ENCODE data around the gene PLXNA4.
A peak's percentile ranks its signal among the peaks of the same experiment; 100 is the strongest.
"Not testable (repeated sequence)": the region's sequence is repeated elsewhere in the genome, so short reads cannot be mapped to it uniquely, and the experiment has no call there.

PLXNA4 gene

GRCh38 chr7:132406039-132406438, 170.2 kb downstream of the PLXNA4 start:
- DNase-seq = no peak

DNA sequence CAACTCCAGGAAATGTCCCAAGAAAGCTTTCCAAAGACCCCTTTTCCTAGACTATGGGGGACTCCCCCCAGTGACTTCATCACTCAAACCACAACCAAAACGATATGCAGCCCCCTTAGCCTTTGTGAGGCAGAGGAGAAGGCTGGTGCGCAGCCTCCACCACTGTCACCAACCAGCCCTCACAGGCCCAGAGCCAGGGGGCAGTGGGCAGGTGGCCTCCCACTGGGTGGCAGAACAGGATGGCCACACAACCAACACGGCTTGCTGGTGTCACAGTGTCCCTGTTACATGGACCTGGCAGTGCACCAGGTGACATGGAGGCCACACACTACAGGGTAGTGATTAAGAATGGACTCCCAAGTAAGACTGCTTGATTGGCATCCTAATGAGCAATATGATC, 172.0 kb downstream of the PLXNA4 start:
- DNase-seq = no peak

DNA sequence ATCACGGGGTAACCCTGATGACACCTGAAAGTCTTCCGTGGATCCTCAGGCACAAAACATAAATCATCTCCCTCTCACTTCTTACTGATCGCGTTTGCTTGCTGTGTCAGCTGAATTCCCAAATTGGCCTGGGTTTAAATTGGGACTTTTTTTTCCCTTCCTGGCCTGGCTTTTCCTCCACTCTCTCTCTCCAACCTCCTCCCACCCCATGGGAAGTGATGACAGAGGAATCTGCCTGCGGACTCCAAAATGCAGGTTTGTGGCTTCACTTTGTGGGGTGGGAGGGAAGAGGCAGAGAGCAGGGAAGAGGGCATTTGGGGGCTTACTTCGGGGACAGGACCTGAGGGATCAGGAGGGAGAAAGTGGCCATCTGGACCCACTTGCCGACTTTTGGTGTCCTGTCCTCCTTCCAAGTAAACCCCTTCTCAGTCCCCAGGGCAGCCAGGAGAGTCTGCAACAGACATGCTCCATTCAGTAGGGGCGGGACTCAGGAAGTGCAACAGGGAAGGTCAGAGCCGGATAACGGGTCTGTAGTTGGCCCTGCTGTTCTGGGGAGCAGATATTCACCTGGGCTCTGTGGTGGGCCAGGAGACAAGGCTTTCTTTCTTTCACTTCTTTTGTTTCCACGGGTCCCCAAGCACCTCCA, 172.7 kb downstream of the PLXNA4 start:
- no peak for DNase-seq

DNA sequence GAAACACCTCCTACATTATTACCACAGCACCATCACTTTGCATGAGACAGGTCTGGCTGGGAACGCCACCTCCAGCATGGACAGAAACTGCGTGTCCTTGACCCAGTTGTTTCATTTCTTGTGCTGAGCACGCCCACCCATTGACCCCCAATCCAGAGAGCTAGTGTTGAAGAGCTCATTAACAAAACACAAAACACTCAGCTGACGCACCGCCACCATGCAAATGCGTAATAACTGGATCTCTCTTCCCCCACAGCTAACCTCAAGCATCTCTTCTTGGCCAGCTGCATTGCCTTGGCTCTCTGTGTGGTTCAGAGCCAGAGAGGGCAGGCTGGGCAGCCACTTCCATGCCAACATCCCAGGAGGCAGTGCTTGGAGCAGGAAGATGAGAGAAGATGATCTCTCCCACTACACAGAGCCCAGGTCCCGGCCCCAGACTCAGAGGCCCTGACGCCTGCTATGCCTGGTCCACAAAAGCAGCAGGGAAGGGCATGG, 173.5 kb downstream of the PLXNA4 start:
- DNase-seq = no peak

DNA sequence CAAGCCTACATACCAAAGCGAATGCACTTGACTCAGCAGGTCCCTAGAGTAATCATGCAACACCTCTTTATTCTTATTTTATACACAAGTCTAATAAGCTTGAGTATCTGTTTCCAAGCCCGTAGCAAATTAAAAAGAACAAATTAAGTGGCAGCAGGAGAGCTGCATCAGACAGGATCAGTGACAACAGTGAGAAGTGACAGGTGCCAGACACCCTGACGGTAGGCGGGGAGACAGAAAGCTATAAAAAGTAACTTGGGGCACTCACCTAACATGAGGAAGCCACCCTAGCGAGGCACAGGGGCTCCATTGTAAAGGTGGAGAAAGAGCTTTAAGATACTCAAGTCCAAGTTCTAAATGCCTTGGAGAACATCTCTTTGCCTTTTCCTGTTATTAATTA, 174.2 kb downstream of the PLXNA4 start:
- DNase-seq = no peak

GRCh38 chr7:132400561-132401142, 175.6 kb downstream of the PLXNA4 start:
- DNase-seq = no peak

DNA sequence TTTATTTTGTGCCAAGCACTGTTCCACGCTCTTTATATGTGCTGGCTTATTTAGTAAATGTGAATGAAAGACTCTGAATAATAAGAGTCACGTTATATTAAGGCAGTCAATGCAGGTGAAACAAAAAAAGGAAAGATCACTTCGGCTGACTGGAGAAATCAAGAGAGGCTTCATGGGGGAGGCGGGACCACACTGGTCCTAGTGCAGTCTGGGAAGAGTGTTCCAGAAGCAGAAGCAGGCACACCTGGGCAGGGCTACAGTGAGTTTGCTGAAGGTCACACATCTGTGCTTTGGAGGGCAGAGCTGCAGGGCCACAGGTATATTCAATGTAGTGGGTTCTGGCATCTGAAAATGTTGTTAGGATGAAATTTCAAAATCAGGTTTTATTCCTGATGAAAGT, 176.9 kb downstream of the PLXNA4 start:
- DNase-seq = no peak

GRCh38 chr7:132398253-132398925, 177.9 kb downstream of the PLXNA4 start:
- no peak for DNase-seq

DNA sequence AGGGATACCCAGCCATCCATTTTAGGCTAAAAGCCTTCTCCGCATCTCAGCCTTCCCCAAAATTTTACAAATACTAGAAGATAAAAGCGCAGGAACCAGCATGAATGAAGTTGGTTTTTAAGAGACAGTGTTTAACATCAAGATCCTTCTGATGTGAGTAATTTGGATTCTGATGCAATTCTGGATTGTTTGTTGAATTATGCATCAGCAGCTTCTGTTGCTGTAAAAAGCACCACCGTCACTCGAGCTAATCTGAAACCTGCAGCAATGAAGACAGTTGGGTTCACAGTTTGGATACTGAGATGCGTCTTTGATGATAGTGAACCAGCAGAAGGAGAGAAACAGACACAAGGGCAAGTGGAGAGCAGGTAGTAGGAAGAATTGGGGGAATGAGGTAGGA, 179.2 kb downstream of the PLXNA4 start:
- no peak for DNase-seq

DNA sequence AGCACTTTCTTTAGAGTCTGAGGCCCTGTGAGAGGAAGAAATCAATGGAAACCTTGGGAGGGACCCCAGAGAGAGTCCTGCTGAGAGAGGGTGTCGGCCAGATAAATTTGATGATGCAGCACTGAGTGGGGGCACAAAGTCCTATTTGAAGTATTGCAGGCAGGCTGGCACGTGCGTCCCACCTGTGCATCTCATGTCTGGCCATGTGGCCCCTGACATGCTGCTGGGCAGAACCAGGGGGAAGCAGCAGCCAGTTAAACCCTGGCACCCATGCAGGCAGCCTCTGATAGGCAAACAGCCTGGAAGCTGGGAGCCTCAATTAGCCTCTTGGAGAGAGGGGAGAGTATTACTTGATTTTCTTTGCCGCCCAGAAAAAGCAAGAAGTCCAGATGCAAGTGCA, 180.9 kb downstream of the PLXNA4 start:
- DNase-seq = no peak

- DNase-seq = no peak
These were observed 181.7 kb downstream of the PLXNA4 start for GRCh38 chr7:132394283-132395198.

DNA sequence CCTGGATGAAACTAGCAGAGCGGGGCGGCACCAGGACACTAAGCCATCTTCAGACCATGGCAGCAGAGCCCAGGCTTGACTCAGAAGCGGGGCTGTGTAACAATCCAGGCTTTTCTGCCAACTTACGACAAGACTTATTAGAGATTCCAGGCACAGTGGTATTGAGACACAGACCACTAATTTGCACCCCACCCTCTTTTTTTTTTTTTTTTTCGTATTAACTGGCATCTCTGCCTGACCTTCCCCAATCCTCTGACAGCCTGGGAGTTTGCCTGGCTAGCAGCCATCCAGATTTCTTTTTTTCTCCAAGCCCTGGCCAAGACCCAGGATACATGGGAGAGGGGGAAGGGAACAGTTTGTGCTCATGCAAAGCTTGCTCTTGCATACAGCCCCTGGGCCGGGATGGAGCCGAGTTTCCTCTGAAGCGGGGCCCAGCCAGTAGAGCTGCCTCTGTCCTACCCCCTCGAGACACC, 182.4 kb downstream of the PLXNA4 start:
- DNase-seq = peak; percentile 62

DNA sequence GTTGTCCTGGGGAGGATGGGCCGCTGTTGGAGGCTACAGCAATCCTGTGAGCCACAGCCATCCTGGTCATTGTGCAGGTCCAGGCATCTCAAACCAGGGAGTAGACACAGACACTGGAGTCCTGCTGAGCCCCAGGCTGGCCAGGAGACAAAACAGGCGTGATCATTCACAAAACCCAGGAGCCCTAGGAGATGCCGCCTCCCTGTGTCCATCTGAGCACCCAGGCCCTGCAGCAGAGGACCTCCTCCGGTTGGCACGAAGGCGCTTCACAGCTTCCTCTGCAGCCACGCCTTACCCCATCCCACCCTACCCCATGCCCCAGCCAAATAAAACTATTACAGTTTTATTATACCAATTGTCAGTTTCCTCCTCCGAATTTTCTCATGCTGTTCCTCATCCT, 183.6 kb downstream of the PLXNA4 start:
- no peak for DNase-seq

DNA sequence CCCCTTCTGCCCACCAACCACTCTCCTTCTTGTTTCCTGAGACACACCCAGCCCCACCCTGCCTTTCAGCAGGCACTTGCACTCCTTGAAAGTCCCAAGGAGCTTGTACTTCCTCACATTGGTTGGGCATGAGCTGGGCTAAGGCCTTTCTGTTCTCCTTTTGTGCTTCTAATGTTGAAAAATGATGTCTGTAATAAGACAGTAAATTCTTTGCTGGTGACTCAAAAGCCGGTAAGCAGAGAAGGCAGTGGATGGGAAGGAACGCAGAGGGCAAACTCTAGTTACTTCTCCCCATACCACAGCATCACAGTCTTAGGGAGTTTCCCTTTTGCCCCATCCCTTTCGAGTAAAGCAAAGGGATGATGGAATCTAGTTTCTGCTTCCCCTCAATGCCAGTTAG, 185.6 kb downstream of the PLXNA4 start:
- DNase-seq = peak; percentile 81

DNA sequence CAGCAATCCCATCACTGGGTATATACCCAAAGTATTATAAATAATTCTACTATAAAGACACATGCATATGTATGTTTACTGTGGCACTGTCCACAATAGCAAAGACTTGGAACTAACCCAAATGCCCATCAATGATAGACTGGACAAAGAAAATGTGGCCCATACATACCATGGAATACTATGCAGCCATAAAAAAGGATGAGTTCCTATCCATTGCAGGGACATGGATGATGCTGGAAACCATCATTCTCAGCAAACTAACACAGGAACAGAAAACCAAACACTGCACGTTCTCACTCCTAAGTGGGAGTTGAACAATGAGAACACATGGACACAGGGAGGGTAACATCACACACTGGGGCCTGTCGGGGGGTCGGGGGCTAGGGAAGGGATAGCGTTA, 186.2 kb downstream of the PLXNA4 start:
- not testable (repeated sequence) for DNase-seq

GRCh38 chr7:132388688-132389087, 187.6 kb downstream of the PLXNA4 start:
- no peak for DNase-seq

GRCh38 chr7:132387596-132387995, 188.7 kb downstream of the PLXNA4 start:
- DNase-seq = no peak

DNA sequence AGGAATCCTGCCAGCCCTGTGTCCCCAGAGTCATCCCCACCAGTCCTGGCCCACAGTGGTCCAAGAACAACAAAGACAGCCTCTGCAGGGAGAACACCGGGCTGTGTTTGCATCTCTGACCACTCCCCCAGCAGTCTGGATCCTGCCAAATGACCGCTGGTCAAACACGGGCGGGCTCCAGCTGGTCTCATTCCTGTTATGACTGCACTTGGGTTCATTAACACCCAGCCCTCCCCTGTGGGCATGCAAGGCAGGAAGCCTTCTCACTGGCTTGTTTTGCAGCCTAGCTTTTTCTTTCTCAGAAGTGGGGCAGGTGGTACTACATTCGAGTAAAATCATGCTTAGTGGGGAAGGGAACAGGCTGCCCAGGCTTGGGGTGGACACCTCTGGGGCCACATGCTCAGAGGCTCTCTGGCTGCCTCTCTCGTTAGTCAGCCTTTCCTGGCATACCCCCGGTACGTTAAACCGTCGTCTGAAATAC, 190.0 kb downstream of the PLXNA4 start:
- DNase-seq = no peak

GRCh38 chr7:132383962-132384361, 192.3 kb downstream of the PLXNA4 start:
- no peak for DNase-seq

- DNase-seq = no peak
These were observed 194.4 kb downstream of the PLXNA4 start for GRCh38 chr7:132381742-132382472.

- peak; percentile 82 for DNase-seq
These were observed 196.2 kb downstream of the PLXNA4 start for GRCh38 chr7:132380059-132380458.

- no peak for DNase-seq
These were observed 197.0 kb downstream of the PLXNA4 start for GRCh38 chr7:132379292-132379691.
